ENCODE results near the gene TBX21.

The TBX21 gene

GRCh38 chr17:47735536-47736011 lies 2.5 kb downstream of the TBX21 start:
- peaks cover 7% of the 10 kb centered on the region for H3K4me1 ChIP-seq (ENCODE audit: insufficient read depth, low read length)
- no peak overlapping the region for H3K27ac ChIP-seq (ENCODE audit: low read length)
- no peaks in the 10 kb centered on the region for H3K36me3 ChIP-seq (ENCODE audit: insufficient read depth, low read length)
- ATAC-seq (ENCODE audit: insufficient read depth, low read depth) = no peak
- no peak overlapping the region for H3K4me3 ChIP-seq (ENCODE audit: low read depth in 1 of 2, low read length in 2 of 2)
- no peak for DNase-seq
- H3K79me2 ChIP-seq (ENCODE audit: insufficient read depth, low read length) = no peaks in the 10 kb centered on the region
- H2AFZ ChIP-seq (ENCODE audit: low read depth, low read length) = no peak overlapping the region
- H3K9me3 ChIP-seq (ENCODE audit: insufficient read depth, low read length, severe bottlenecking) = no peaks in the 10 kb centered on the region
- peaks cover 29% of the 10 kb centered on the region for H3K27me3 ChIP-seq (ENCODE audit: insufficient read depth, low read length, poor library complexity)
- H3K9ac ChIP-seq (ENCODE audit: low read depth, low read length) = no peak overlapping the region
- H4K20me1 ChIP-seq (ENCODE audit: insufficient read depth, low read length) = peaks cover 9% of the 10 kb centered on the region
- TF ChIP-seq CTCF (IDR thresholded peaks at IDR 0.05; ENCODE audit: borderline replicate concordance, extremely low read depth, low read length, poor library complexity, severe bottlenecking) = no peak
- TF ChIP-seq EZH2 (IDR thresholded peaks at IDR 0.05; ENCODE audit: borderline replicate concordance, low read depth, low read length, severe bottlenecking) = no peak
- H3K4me2 ChIP-seq (ENCODE audit: insufficient read depth, low read length) = no peak overlapping the region

GRCh38 chr17:47736501-47737495 lies 3.8 kb downstream of the TBX21 start:
- no peak for ATAC-seq (ENCODE audit: insufficient read depth, low read depth)
- Histone ChIP-seq H4K20me1 (ENCODE audit: insufficient read depth, low read length) (peaks cover 9% of the 10 kb centered on the region), H3K4me2 (ENCODE audit: insufficient read depth, low read length) (no peak overlapping the region), H3K9me3 (ENCODE audit: insufficient read depth, low read length, severe bottlenecking) (no peaks in the 10 kb centered on the region), H3K36me3 (ENCODE audit: insufficient read depth, low read length) (no peaks in the 10 kb centered on the region), H3K9ac (ENCODE audit: low read depth, low read length) (no peak overlapping the region), H3K27ac (ENCODE audit: low read length) (no peak overlapping the region), H3K79me2 (ENCODE audit: insufficient read depth, low read length) (no peaks in the 10 kb centered on the region), H2AFZ (ENCODE audit: low read depth, low read length) (no peak overlapping the region), H3K27me3 (ENCODE audit: insufficient read depth, low read length, poor library complexity) (peaks cover 24% of the 10 kb centered on the region), H3K4me1 (ENCODE audit: insufficient read depth, low read length) (peaks cover 15% of the 10 kb centered on the region), H3K4me3 (ENCODE audit: low read depth in 1 of 2, low read length in 2 of 2) (no peak overlapping the region)
- DNase-seq = peak; percentile 2
- TF ChIP-seq EZH2 (IDR thresholded peaks at IDR 0.05; ENCODE audit: borderline replicate concordance, low read depth, low read length, severe bottlenecking) = no peak
- no peak for TF ChIP-seq CTCF (IDR thresholded peaks at IDR 0.05; ENCODE audit: borderline replicate concordance, extremely low read depth, low read length, poor library complexity, severe bottlenecking)

GRCh38 chr17:47738178-47738577 lies 5.1 kb downstream of the TBX21 start:
- DNase-seq (peak; percentile 1), ATAC-seq (ENCODE audit: insufficient read depth, low read depth) (no peak)
- TF ChIP-seq CTCF (IDR thresholded peaks at IDR 0.05; ENCODE audit: borderline replicate concordance, extremely low read depth, low read length, poor library complexity, severe bottlenecking) = no peak
- no peak for TF ChIP-seq EZH2 (IDR thresholded peaks at IDR 0.05; ENCODE audit: borderline replicate concordance, low read depth, low read length, severe bottlenecking)
- no peak overlapping the region for H3K4me3 ChIP-seq (ENCODE audit: low read depth in 1 of 2, low read length in 2 of 2)
- no peak overlapping the region for H3K4me2 ChIP-seq (ENCODE audit: insufficient read depth, low read length)
- H3K27me3 ChIP-seq (ENCODE audit: insufficient read depth, low read length, poor library complexity) = peaks cover 12% of the 10 kb centered on the region
- no peak overlapping the region for H3K9ac ChIP-seq (ENCODE audit: low read depth, low read length)
- no peaks in the 10 kb centered on the region for H3K79me2 ChIP-seq (ENCODE audit: insufficient read depth, low read length)
- no peak overlapping the region for H3K27ac ChIP-seq (ENCODE audit: low read length)
- H2AFZ ChIP-seq (ENCODE audit: low read depth, low read length) = no peak overlapping the region
- H3K36me3 ChIP-seq (ENCODE audit: insufficient read depth, low read length) = no peaks in the 10 kb centered on the region
- peaks cover 16% of the 10 kb centered on the region for H3K4me1 ChIP-seq (ENCODE audit: insufficient read depth, low read length)
- no peaks in the 10 kb centered on the region for H3K9me3 ChIP-seq (ENCODE audit: insufficient read depth, low read length, severe bottlenecking)
- H4K20me1 ChIP-seq (ENCODE audit: insufficient read depth, low read length) = no peaks in the 10 kb centered on the region; the same call in none of the 2 replicates

All from DND-41 (cell line).